ENCODE results near the gene TCFL5. TPM values are rescaled to one million over a fixed set of nuclear protein-coding genes. Genes with fewer than 3 reads are reported as not detected.

TCFL5 gene
- total RNA-seq (2013): 5.4 TPM
- 1 to 10 TPM in 1 of 3 donors, under 1 TPM in 2; 0.38 to 3.5 (median 0.89) TPM for polyA plus RNA-seq
- 2.8 and 3.2 TPM in 2 replicates for polyA minus RNA-seq
- total RNA-seq: 1.5 to 8.2 (median 5.7) reads per million in 11 experiments

DNA sequence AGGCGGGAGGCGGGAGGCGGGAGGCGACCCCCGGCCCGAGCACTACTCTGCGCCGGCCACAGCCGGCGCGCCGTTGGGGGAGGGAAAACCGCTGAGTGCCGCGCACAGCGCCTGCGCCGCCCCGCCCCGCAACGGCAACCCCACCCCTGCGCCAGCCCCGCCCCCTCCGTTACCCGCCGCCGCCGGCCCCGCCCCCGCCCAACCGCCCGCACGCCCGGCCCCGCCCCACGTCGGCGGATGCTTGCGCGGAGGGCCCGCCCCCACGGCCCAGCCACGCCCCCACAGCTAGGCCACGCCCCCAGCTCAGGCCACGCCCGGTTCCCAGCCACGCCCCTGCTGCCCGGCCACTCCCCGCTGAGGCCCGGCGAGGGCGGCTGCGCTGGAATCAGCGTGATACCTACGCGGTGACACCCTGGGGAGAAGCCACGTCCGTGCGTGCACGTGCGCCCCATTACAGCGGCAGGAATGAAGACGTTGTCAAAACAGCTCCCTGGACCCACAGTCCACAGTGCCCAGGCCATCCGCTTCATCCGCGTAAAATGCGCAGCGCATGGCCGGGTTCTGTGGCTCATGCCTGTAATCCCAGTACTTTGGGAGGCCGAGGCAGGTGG is at the start of gene TCFL5:
TCFL5 (minus strand) TSS at position 97 of the 611 bp plus-strand sequence. CDS start 152 bp downstream, outside the sequence.
- peak within 1 kb of the TSS; percentile 53 for H2AFZ ChIP-seq (ENCODE audit: insufficient read depth, low read depth, low read length, poor library complexity, severe bottlenecking)
- no peak within 1 kb of the TSS for H3K9ac ChIP-seq (ENCODE audit: insufficient read depth, low read length, poor library complexity, severe bottlenecking)
- peaks cover 6 to 12% of the 10 kb centered on the region in 2 donors for H3K36me3 ChIP-seq (replicated peaks in 1 of 2; ENCODE audit: control insufficient read depth in 1 of 2, insufficient read depth in 2 of 2, low read length in 2 of 2)
- intact Hi-C loops (cut with micrococcal nuclease): loop anchor here in 1 of 2 donors (5.0 kb wide), 2 partner anchors 260 to 795 kb away; partner anchors contain the start of gene TAF4
- TF ChIP-seq, protein P1, sequence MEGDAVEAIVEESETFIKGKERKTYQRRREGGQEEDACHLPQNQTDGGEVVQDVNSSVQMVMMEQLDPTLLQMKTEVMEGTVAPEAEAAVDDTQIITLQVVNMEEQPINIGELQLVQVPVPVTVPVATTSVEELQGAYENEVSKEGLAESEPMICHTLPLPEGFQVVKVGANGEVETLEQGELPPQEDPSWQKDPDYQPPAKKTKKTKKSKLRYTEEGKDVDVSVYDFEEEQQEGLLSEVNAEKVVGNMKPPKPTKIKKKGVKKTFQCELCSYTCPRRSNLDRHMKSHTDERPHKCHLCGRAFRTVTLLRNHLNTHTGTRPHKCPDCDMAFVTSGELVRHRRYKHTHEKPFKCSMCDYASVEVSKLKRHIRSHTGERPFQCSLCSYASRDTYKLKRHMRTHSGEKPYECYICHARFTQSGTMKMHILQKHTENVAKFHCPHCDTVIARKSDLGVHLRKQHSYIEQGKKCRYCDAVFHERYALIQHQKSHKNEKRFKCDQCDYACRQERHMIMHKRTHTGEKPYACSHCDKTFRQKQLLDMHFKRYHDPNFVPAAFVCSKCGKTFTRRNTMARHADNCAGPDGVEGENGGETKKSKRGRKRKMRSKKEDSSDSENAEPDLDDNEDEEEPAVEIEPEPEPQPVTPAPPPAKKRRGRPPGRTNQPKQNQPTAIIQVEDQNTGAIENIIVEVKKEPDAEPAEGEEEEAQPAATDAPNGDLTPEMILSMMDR (IDR thresholded peaks at IDR 0.05): no peak
- peaks cover 2 to 4% of the 10 kb centered on the region in 2 donors for H3K9me3 ChIP-seq (replicated peaks in 1 of 2; ENCODE audit: control insufficient read depth in 1 of 2, insufficient read depth in 1 of 2, low read length in 2 of 2)
- H3K4me2 ChIP-seq (replicated peaks; ENCODE audit: extremely low read depth, low read length, poor library complexity, severe bottlenecking): peak within 1 kb of the TSS; percentile 64
- Mint-ChIP-seq H3K27ac (peak within 1 kb of the TSS in 3 of 7 donors; percentile 23 to 66 (median 30)), H3K27me3 (ENCODE audit: low read depth in 3 of 3) (peaks cover 20 to 28% (median 27%) of the 10 kb centered on the region in 3 donors), H3K9me3 (peaks cover 3 to 15% (median 4%) of the 10 kb centered on the region in 7 donors), H3K4me3 (peak within 1 kb of the TSS; percentile 69 to 82), H3K4me1 (peaks cover 15% of the 10 kb centered on the region), H3K36me3 (peaks cover 23 to 32% of the 10 kb centered on the region in 2 donors)
- H3K27me3 ChIP-seq (ENCODE audit: control insufficient read depth in 2 of 2, insufficient read depth in 2 of 2, low read length in 2 of 2): peaks cover 8 to 12% of the 10 kb centered on the region in 2 donors
- peak within 1 kb of the TSS in 2 of 3 experiments; percentile 24 to 59 for H3K4me3 ChIP-seq (replicated peaks in 1 of 3; ENCODE audit: low read depth in 2 of 3, low read length in 3 of 3)
- no peak within 1 kb of the TSS for H3K27ac ChIP-seq (ENCODE audit: low read depth in 1 of 2, low read length in 2 of 2)
- 14% methylated on average over 49 of the region's 70 CpGs for WGBS (ENCODE audit: insufficient coverage)
- peaks cover 13% of the 10 kb centered on the region for H3K79me2 ChIP-seq (ENCODE audit: insufficient read depth, low read length)
- peaks cover 10 to 13% of the 10 kb centered on the region in 2 donors for H3K4me1 ChIP-seq (ENCODE audit: control insufficient read depth in 1 of 2, insufficient read depth in 2 of 2, low read length in 2 of 2)
- DNase-seq: peak; percentile 84 to 92 (median 84)
- H4K20me1 ChIP-seq (ENCODE audit: insufficient read depth, low read length): peaks cover 21% of the 10 kb centered on the region

DNA sequence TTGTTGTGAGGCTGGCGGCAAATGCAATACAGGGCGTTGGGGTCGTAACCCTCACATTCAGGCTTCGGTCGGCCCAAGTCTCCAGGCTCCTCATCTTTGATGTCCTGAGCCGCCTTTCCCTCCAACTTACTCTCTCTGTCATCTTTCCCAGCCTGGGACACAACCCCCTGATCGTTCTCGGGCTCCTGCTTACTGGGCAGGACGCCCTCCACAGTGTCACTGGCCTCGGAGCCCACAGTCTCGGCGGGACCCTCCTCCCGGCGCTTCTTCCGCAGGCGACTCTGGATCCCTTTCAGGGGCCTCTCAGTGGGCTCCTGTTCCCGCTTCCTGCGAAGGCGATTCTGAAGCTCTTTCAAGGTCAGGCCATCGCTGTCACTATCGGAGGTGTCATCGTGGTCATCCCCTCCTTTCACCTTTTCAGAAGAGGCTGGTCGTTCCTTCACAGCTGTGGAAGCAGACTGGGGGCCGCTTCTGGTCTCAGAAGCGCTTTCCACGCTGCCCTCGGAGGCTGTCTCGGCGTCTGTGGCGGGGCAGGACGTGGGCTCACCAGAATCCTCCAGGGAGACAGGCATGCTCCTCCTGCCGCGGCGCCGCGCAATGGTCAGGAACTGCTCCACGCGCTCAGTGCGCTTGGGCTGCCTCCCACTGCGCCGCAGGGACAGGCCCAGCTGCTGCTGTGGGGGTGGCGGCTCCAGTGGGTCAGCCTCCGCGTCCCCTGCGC is 49.3 kb upstream of the TCFL5 start:
- Mint-ChIP-seq H3K36me3 (peaks cover 70 to 80% of the 10 kb centered on the region in 2 donors), H3K4me3 (no peak overlapping the region), H3K9me3 (no peaks in the 10 kb centered on the region), H3K27me3 (ENCODE audit: low read depth in 3 of 3) (peaks cover 0 to 4% (median 0%) of the 10 kb centered on the region in 3 donors), H3K4me1 (peaks cover 9% of the 10 kb centered on the region), H3K27ac (peak overlapping the region in 4 of 7 donors; percentile 3 to 77 (median 13))
- WGBS (ENCODE audit: insufficient coverage): 96% methylated on average over 45 of the region's 45 CpGs
- TF ChIP-seq, protein P1 (IDR thresholded peaks at IDR 0.05): no peak
- intact Hi-C loops (cut with micrococcal nuclease): no loop called here
- H2AFZ ChIP-seq (ENCODE audit: insufficient read depth, low read depth, low read length, poor library complexity, severe bottlenecking): no peak overlapping the region
- no peaks in the 10 kb centered on the region for H3K27me3 ChIP-seq (ENCODE audit: control insufficient read depth in 2 of 2, insufficient read depth in 2 of 2, low read length in 2 of 2)
- peaks cover 100% of the 10 kb centered on the region for H4K20me1 ChIP-seq (ENCODE audit: insufficient read depth, low read length)
- H3K79me2 ChIP-seq (ENCODE audit: insufficient read depth, low read length): peaks cover 85% of the 10 kb centered on the region
- H3K27ac ChIP-seq (ENCODE audit: low read depth in 1 of 2, low read length in 2 of 2): no peak overlapping the region
- DNase-seq: no peak
- no peak overlapping the region for H3K4me3 ChIP-seq (replicated peaks in 1 of 3; ENCODE audit: low read depth in 2 of 3, low read length in 3 of 3)
- peaks cover 75 to 84% of the 10 kb centered on the region in 2 donors for H3K36me3 ChIP-seq (replicated peaks in 1 of 2; ENCODE audit: control insufficient read depth in 1 of 2, insufficient read depth in 2 of 2, low read length in 2 of 2)
- no peak overlapping the region for H3K9ac ChIP-seq (ENCODE audit: insufficient read depth, low read length, poor library complexity, severe bottlenecking)
- H3K4me1 ChIP-seq (ENCODE audit: control insufficient read depth in 1 of 2, insufficient read depth in 2 of 2, low read length in 2 of 2): peaks cover 0 to 9% of the 10 kb centered on the region in 2 donors
- no peak overlapping the region for H3K4me2 ChIP-seq (replicated peaks; ENCODE audit: extremely low read depth, low read length, poor library complexity, severe bottlenecking)
- no peaks in the 10 kb centered on the region for H3K9me3 ChIP-seq (replicated peaks in 1 of 2; ENCODE audit: control insufficient read depth in 1 of 2, insufficient read depth in 1 of 2, low read length in 2 of 2)

Data from CD14-positive monocyte (primary cell).